Dermis microvascular lymphatic vessel endothelial cell (primary cell): ENCODE data around the gene PRKD3. TPM values are rescaled to one million over a fixed set of nuclear protein-coding genes. Genes with fewer than 3 reads are reported as not detected.
"Not testable (repeated sequence)": the region's sequence is repeated elsewhere in the genome, so short reads cannot be mapped to it uniquely, and the experiment has no call there.

Experiments used
- DNase-seq, 2 donors: peaks; one replicate each; pipeline versions ENCODE4 v3.0.0 to v3.0.0-alpha.2; 2010; ENCODE audit warnings: low read depth in 2 of 2
- total RNA-seq: library from RNA; depleted of rRNA; stranded (reverse); fragments of >200 nt; gene quantifications from 2 replicates; pipeline ENCODE4 v1.2.1, GENCODE V29; 2014

The PRKD3 gene
- total RNA-seq, 1 donor from 2014 or later, result 47.8 TPM

DNA sequence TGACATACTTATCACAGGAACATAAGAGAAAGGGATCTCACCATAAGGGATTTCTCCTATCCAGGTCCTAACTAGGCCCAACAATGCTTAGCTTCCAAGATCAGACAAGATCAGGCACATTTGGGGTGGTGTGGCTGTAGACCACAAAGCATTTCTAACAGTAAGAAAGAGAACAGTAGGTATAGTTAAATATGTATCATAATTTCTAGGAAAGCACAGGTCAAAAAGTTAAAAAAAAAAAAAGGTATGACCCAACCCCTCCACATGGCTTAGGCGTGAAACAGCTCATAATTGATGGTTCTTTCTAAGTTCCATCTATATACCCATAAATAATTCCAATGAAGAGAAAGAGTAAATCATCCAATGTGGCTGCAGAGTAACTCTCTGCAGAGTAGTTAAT lies 6.9 kb downstream of the PRKD3 start:
- no peak for DNase-seq

DNA sequence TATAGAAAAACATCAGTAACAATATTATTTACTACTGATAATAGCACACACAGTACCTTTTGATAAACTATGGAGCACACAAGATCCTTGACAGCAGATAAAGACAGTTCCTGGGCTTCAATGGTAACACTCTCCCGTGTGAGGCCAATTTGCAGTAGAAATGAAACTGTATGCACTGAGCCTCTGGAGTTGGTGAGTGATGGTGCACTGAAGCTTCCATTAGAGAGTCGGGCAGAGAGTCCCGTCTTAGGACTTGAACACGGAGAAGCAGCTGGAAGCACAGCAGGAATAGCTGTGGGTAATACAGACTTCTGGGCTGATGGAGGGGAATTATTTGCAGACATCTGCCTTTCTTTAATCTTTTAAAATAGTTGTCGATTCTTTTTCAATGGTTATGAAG lies 8.5 kb downstream of the PRKD3 start:
- DNase-seq, result no peak

DNA sequence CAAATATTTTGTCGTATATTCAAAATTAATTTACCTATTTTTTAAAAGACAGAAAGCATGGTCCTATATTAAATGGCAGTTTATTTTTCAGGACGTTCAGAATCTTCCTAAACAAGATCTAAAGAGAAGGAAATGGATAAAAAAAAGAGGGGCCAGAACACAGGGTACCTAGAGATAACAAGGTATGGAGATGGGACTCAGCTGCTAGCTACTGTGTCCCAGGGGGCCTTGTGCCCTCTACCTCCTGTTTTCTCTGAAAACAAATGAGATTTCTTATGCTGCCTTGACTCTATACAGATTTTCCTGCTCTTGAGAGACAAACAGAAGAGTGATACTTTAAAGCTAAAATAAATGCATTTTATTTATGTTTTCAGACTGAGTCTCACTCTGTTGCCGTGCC lies 9.3 kb downstream of the PRKD3 start:
- no peak for DNase-seq

DNA sequence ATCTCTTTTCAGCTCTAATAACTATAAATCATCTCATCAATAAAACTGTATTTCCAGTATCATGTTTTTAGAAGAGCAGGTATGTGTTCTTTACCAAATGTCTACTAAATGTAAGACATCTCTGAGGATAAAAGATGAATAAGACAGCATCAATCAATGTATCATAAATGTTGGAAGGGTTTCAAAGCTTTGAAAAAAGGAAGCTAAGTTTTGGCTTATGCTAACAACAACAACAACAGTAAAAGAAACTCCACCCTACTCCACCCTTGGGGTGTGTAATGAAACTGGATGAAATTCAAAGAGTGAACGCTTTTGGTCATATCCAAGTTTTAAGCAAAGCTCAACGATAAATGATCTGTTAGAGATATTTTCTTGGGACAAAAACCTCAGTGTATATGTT lies 17.1 kb downstream of the PRKD3 start:
- no peak for DNase-seq

DNA sequence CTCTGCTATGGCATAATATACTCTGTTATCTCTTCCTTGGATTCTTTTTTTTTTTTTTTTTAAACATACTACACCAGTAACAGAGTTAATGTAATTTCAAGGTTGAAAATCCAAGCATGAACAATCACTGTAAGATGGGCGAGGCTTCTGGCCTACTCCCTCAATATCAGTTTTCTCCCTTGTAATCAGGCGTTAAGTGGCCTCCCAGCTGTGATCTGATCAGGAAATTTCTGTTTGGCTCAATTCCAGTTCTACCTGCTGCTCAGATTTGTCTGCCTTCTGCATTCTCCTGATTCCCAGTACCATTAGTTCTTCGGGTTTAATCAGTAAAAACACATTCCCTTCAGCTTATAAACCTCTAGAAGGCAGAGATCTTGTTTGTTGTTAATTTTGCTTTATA lies 18.6 kb downstream of the PRKD3 start:
- peak in 1 of 2 donors; percentile 44 for DNase-seq

DNA sequence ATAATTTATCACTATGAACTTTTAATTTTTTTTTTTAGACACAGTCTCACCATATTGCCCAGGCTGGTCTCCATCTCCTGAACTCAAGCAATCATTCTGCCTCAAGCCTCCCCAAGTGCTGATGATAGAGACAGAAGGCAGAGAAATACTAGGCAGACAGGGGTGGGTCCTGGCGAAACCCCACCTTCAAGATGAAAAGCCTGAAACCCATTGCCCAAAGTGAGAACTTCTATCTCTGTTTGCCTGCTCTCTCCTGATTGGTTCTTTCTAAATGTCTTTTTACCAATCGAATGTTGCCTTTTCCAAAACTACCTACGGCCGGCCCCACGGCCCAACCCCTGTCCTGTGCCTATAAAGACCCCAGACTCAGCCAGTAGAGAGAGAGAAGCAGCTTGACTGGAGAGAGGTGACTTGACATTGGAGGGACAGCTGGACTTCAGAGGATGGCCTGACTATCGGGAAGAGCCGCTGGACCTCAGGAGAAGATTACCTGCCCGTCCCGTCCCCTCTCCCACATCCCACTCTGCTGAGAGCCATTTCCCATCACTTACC lies 21.9 kb downstream of the PRKD3 start:
- no peak for DNase-seq

DNA sequence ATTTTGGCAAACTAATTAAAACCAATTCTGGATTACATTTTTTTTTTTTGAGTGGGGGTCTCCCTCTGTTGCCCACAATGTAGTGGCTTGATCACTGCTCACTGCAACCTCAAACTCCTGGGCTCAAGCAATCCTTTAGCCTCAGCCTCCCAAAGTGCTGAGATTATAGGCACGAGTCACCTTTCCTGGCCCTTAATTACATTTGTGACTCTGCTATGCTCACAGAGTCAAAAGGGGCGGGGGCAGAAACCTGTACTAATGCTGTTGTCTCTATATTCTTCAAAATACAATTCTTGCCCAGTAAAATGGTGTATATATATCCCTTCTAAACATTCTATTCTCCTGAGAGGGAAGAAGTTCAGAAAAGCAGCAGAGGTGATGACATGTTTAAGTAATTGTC lies 23.2 kb downstream of the PRKD3 start:
- no peak for DNase-seq

DNA sequence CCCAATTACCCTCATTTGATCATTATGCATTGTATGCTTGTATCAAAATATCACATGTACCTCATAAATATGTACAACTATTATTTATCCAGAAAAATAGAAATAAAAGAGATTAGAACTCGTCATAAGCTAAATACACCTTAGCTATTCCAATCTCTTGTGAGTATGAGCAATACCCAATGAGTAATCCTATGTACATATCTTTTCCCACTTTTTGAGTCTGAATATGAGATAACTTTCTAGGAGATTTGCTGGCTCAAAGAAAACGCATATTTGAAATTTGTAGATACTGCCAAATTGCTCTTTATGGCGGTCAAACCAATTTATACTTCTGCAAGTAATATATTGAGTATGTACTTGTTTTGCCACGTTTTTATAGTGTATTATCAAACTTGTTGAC lies 24.1 kb downstream of the PRKD3 start:
- DNase-seq, result no peak

DNA sequence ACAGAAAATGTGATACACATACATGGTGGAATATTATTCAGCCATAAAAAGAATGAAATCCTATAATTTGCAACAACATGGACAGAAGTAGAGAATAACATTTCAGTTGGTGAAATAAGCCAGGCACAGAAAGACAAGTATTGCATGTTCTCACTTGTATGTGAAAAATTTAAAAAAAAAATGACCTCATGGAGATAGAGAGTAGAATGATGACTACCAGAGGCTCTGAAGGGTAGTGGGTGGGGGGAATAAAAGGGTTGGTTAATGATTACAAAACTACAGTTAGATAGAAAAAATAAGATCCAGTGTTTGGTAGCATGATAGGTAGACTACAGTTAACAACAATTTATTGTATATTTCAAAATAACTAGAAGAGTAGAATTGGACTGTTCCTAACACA lies 24.5 kb downstream of the PRKD3 start:
- no peak for DNase-seq

DNA sequence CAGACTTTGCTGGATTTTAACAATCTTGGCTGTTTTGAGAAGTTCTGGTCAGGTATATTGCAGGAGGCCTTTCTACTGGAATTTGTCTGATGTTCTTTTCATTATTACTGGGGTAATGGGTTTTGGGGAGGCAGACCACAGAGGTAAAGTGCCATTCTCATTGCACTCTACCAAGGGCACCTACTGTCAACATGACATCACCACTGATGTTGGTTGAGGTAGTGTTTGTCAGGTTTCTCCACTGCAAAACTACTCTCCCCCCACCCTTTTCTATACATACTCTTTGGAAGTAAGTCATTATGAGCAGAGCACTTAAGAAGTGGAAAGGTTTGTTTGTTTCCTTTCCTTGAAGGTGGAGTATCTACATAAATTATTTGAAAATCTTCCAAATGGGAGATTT lies 27.0 kb downstream of the PRKD3 start:
- DNase-seq, result no peak

DNA sequence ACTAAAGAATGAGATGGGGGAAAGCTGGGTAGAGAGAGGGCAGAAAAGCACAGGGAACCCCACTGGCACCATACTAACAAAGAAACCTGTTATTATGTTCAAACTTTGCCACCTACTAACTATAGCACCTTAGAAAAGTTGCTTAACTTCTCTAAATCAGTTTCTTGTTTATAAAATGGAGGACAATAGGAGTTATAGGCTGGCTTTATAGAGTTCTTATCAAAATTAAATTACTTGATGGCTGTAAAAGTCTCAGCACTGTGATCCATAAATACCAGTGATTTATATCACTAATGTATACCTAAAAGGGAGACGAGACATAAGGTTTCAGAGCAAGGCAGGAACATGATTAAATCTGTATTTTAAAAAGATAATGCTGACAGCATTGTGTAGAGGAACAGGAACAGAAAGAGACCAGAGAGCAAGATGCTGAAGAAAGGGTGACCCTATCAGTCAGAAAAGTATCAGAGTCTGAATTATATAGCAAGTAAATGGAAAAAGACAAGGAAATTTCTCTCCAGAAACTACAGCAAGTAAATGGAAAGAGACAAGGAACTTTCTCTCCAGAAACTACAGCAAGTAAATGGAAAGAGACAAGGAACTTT lies 29.1 kb downstream of the PRKD3 start:
- no peak for DNase-seq

DNA sequence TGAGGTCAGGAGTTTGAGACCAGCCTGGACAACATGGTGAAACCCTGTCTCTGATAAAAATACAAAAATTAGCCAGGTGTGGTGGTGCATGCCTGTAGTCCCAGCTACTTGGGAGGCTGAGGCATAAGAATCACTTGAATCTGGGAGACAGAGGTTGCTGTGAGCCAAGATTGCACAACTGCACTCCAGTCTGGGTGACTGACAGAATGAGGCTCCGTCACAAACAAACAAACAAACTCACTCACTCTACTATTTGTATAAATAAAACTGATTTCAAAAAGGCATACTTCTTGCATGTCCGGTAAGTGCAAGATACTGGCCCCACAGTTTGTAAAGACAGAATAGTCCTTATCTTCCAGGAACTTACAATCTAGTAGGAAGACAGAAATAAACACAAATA lies 29.8 kb downstream of the PRKD3 start:
- DNase-seq, result not testable (repeated sequence)

DNA sequence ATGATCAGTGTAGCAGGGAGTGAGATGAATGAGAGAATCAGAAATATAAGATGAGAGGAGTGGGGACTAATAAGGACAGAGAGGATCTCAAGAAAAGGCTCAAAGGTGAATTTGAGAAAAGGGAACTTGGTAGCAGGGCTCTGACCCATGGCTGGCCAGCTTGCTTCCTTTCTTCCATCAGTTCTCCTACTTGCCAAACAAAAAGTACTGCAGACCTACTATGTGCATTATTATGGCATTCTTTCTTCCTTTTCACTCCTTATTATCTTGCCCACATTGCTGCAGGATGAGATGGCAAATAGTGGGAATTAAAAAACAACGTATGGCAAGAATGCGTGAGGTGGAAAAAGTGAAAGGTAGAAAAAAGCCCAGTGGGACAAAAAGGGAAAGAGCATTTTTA lies 33.0 kb downstream of the PRKD3 start:
- no peak for DNase-seq

DNA sequence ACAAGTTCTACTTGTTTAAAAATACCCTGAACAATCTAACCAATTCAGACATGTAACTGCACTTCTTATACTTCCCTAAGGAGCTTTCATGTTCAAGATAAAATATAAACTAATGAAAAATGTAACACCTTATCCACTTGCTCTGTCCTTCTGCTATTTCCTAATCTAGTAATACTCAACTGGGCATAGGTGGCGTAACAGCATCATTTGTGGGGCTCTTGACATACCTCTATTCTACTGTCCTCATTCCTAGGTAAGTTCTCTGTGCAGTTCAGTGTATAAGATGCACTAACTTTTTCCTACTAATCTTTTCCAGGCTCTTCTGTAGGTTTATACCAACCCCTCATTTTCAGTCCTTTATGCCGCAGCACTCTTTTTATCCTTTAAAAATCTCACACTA lies 36.7 kb downstream of the PRKD3 start:
- peak; percentile 1 to 7 for DNase-seq

DNA sequence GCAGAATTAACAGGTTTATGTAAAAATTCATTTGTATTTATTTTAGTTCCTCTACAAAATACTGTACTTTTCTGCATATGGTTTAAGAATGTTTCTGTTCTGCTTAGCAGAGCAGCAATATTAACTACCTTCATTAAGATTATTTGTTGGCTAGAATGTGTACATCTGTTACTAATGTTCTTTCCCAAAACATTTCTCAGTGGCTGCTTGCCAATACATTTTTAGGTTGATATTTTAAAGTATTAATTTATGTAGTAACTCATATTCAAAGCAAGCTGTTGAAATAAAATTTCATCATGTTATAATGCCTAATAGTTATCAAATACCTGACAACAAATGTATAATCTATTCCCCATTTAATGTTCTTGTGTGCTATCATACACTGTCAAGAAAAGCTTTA lies 40.3 kb downstream of the PRKD3 start:
- DNase-seq, result no peak

DNA sequence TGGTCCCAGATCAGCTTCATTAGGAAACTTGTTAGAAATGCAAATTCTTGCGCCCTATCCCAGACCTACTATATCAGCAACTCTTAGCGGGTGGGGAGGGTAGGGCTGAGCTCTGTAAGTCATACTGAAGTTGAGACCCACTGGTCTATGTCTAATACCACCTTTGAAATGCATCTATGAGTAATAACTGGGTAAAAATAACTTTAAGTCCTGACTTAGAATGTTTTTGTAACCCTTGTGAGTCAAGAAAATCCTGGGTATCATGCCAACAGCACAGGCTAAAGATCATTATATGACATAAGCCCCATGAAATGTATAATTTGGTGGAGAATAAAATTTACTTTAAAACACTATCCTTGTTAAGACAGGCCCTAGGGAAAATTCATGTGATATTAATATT lies 41.4 kb downstream of the PRKD3 start:
- DNase-seq, result peak in 1 of 2 donors; percentile 68

DNA sequence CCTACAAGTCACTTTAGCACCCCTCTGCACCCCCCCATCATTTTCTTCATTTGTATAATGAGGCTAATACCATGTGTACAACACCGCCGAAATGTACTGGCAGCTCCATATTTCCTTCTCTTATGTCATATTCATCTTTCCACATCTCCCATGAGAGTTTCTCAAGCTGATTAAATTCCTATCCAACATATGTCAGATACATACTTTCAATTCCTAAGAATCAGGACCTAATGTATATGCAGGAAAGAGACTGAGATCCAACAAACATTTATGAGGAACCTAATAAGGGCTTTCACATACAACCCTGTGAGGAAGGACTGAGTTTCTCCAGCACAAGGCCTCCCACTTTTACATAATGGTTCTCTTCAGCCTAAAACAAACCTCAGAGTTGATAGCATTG lies 41.9 kb downstream of the PRKD3 start:
- DNase-seq, result no peak

DNA sequence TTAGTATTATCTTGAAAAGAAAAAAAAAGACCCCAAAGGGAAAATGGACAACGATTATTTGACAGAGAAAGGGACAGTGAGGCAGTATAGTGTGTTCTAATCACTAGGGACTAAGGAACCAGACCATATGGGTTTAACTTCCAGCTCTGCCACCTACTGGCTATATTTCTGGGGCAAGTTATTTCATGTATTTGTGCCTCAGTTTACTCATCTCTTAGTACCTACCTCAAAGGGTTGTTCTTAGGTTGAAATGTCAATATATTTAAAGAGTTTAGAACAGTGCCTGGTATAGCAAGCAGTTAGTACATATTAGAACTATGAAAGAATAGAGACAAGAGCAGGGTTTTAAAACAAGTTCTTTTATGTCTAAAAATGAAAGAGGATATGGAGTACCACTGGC lies 42.7 kb downstream of the PRKD3 start:
- no peak for DNase-seq

DNA sequence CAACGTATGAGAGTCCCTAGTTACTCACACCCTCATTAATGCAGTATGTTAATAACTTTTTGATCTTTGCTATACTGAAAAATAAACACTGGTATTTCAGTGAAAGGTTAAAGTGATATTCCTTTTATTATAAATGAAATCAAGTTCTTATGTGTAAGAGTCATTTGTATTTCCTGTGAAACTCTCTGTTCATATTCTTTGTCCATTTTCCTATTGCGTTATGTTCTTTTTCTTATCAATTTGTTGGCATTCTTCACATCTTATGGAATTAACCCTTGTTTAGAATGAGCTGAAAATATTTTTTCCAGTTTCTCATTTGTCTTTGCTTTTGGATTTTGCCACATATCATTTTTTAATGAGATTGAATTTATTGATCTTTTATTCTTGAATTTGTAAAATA lies 48.3 kb downstream of the PRKD3 start:
- DNase-seq, result no peak

Other genes starting within 250 kb of the PRKD3 start
- 26.4 and 28.6 TPM in 2 replicates for gene HEATR5B, start 240.5 kb downstream of the PRKD3 start, total RNA-seq
- gene GPATCH11, start 240.3 kb downstream of the PRKD3 start, total RNA-seq, result 4.9 TPM in 2 replicates
- gene EIF2AK2, start 167.9 kb downstream of the PRKD3 start, total RNA-seq, result 17.2 and 20.4 TPM in 2 replicates
- not detected in 2 replicates for gene SULT6B1, start 136.2 kb downstream of the PRKD3 start, total RNA-seq
- 6.7 and 11.0 TPM in 2 replicates for gene CEBPZOS, start 128.3 kb downstream of the PRKD3 start, total RNA-seq
- gene CEBPZ, start 93.2 kb downstream of the PRKD3 start, total RNA-seq, result 28.8 and 31.5 TPM in 2 replicates
- 9.2 and 10.1 TPM in 2 replicates for gene NDUFAF7, start 93.2 kb downstream of the PRKD3 start, total RNA-seq
- 3.9 and 4.2 TPM in 2 replicates for gene QPCT, start 19.8 kb upstream of the PRKD3 start, total RNA-seq